ENCODE measurements around the gene APOE. TPM values are rescaled to one million over a fixed set of nuclear protein-coding genes. Genes with fewer than 3 reads are reported as not detected.

Gene APOE
- total RNA-seq, 1 experiment from 2014 or later: 9.4 TPM

DNA sequence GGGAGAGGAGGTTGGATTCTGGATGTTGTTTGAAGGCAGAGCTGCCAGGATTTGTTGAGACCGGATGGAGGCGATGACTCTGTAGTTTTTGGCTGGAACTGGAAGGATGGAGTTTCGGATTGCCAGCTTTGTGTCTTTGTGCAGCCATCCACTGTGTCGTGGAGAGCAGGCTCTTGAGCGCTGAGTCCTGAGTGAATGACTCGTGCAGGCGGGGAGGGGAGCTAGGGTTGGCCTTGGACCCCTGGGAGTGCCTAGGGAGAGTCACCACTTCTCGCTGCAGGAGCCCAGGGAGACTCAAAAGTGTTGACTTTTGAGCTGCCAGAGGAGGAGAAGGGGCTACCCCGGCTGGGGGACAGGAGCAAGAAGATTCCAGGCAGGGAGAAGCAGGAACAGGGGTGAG, 10.7 kb upstream of the APOE start:
- ChIA-PET CTCF (no interaction called here), POLR2A (ENCODE audit: low non-redundant PET) (no interaction called here)
- Histone ChIP-seq H3K9me3 (ENCODE audit: low read depth, low read length, poor library complexity, severe bottlenecking) (no peaks in the 10 kb centered on the region), H3K27me3 (replicated peaks; ENCODE audit: insufficient read depth, low read depth, low read length, poor library complexity) (no peaks in the 10 kb centered on the region), H3K36me3 (ENCODE audit: insufficient read depth, low read length, poor library complexity, severe bottlenecking) (peaks cover 54% of the 10 kb centered on the region), H3K4me1 (ENCODE audit: insufficient read depth, low read length, poor library complexity, severe bottlenecking) (peaks cover 10% of the 10 kb centered on the region), H3K27ac (ENCODE audit: low read depth, low read length, poor library complexity, severe bottlenecking) (no peak overlapping the region), H3K4me3 (ENCODE audit: low read depth, low read length, poor library complexity, severe bottlenecking) (no peak overlapping the region)
- intact Hi-C loops (cut with micrococcal nuclease; ENCODE audit: unreplicated experiment): no loop called here
- DNase-seq (ENCODE audit: low spot score): no peak
- BruUV-seq (replicated peaks): no TSS peak
- TF ChIP-seq, protein P1, sequence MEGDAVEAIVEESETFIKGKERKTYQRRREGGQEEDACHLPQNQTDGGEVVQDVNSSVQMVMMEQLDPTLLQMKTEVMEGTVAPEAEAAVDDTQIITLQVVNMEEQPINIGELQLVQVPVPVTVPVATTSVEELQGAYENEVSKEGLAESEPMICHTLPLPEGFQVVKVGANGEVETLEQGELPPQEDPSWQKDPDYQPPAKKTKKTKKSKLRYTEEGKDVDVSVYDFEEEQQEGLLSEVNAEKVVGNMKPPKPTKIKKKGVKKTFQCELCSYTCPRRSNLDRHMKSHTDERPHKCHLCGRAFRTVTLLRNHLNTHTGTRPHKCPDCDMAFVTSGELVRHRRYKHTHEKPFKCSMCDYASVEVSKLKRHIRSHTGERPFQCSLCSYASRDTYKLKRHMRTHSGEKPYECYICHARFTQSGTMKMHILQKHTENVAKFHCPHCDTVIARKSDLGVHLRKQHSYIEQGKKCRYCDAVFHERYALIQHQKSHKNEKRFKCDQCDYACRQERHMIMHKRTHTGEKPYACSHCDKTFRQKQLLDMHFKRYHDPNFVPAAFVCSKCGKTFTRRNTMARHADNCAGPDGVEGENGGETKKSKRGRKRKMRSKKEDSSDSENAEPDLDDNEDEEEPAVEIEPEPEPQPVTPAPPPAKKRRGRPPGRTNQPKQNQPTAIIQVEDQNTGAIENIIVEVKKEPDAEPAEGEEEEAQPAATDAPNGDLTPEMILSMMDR (conservative IDR thresholded peaks at IDR 0.05; ENCODE audit: low read depth, low read length): no peak
- TF ChIP-seq EZH2 (IDR thresholded peaks at IDR 0.05; ENCODE audit: borderline replicate concordance, low read depth, low read length, poor library complexity, severe bottlenecking): no peak

DNA sequence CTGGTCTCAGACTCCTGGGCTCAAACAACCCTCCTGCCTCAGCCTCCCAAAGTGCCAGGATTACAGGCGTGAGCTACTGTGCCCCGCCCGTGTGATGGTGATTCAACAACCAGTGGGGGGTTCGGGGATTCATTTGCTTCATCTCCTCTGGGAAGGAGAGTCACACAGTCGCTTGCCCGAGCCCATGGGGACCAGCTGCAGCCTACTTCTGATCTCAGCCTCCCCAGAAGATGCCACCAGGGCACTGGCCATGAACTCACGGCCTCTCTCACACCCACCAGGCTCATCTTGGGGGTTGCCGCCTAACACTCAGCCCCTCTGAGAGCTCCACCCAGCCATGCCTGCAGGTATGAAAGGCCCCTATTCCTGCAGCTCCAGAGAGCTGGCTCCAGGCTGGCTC, 7.8 kb upstream of the APOE start:
- Histone ChIP-seq H3K27ac (ENCODE audit: low read depth, low read length, poor library complexity, severe bottlenecking) (no peak overlapping the region), H3K4me1 (ENCODE audit: insufficient read depth, low read length, poor library complexity, severe bottlenecking) (no peaks in the 10 kb centered on the region), H3K27me3 (replicated peaks; ENCODE audit: insufficient read depth, low read depth, low read length, poor library complexity) (no peaks in the 10 kb centered on the region), H3K4me3 (ENCODE audit: low read depth, low read length, poor library complexity, severe bottlenecking) (no peak overlapping the region), H3K9me3 (ENCODE audit: low read depth, low read length, poor library complexity, severe bottlenecking) (no peaks in the 10 kb centered on the region), H3K36me3 (ENCODE audit: insufficient read depth, low read length, poor library complexity, severe bottlenecking) (peaks cover 60% of the 10 kb centered on the region)
- POLR2A ChIA-PET (ENCODE audit: low non-redundant PET): no interaction called here
- intact Hi-C loops (cut with micrococcal nuclease; ENCODE audit: unreplicated experiment): no loop called here
- TF ChIP-seq EZH2 (IDR thresholded peaks at IDR 0.05; ENCODE audit: borderline replicate concordance, low read depth, low read length, poor library complexity, severe bottlenecking): no peak
- TF ChIP-seq, protein P1 (conservative IDR thresholded peaks at IDR 0.05; ENCODE audit: low read depth, low read length): no peak
- DNase-seq (ENCODE audit: low spot score): no peak
- CTCF ChIA-PET: no interaction called here
- BruUV-seq (replicated peaks): no TSS peak

DNA sequence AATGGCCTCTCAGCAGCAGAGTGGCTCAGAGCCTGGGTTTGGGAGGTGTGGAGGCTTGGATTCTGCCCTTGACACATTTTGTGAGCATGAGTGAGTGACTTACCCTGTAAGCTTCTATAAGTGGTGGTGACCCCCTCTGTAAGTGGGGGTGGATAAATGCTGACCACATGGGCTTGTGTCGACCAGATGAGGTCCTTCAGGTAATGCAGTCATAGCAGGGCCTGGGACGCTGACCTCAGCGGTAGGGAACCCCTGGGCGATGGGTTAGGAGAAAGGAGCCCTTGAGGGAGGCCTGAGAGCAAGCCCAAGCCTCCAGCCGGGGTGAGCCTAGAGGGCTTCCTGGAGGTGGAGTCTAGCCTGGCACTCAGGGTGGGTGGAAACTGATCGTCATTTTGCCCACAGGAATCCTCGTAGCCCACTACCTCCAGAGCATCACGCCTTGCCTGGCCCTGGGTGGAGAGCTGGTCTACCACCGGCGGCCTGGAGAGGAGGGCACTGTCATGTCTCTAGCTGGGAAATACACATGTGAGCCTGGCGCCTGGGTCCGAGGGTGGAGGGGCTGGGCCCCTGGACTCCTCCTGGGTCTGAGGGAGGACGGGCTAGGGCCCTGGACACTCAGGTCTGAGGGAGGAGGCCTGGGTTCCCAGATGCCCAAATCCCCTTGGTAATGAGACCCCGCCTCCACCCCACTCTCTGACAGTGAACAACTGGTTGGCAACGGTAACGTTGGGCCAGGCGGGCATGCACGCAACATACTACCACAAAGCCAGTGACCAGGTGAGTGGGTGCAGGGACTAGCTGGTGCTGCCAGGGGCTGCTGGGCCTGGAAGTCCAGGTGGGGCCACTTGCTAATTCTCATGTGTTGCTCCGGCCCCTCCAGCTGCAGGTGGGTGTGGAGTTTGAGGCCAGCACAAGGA, 5.0 kb upstream of the APOE start:
- no TSS peak for BruUV-seq (replicated peaks)
- ChIA-PET CTCF (interaction anchor here (0.7 kb wide), 1 partner anchor 1690 kb away, joined by 12 read pairs; no protein-coding TSS in a partner anchor), POLR2A (ENCODE audit: low non-redundant PET) (no interaction called here)
- intact Hi-C loops (cut with micrococcal nuclease; ENCODE audit: unreplicated experiment): no loop called here
- no peaks in the 10 kb centered on the region for H3K9me3 ChIP-seq (ENCODE audit: low read depth, low read length, poor library complexity, severe bottlenecking)
- no peak for TF ChIP-seq EZH2 (IDR thresholded peaks at IDR 0.05; ENCODE audit: borderline replicate concordance, low read depth, low read length, poor library complexity, severe bottlenecking)
- TF ChIP-seq, protein P1 (conservative IDR thresholded peaks at IDR 0.05; ENCODE audit: low read depth, low read length): no peak
- H3K4me1 ChIP-seq (ENCODE audit: insufficient read depth, low read length, poor library complexity, severe bottlenecking): peaks cover 3% of the 10 kb centered on the region
- no peak overlapping the region for H3K27ac ChIP-seq (ENCODE audit: low read depth, low read length, poor library complexity, severe bottlenecking)
- no peaks in the 10 kb centered on the region for H3K27me3 ChIP-seq (replicated peaks; ENCODE audit: insufficient read depth, low read depth, low read length, poor library complexity)
- DNase-seq (ENCODE audit: low spot score): no peak
- peaks cover 42% of the 10 kb centered on the region for H3K36me3 ChIP-seq (ENCODE audit: insufficient read depth, low read length, poor library complexity, severe bottlenecking)
- H3K4me3 ChIP-seq (ENCODE audit: low read depth, low read length, poor library complexity, severe bottlenecking): no peak overlapping the region

All from A673 (cell line).